Measurements from ENCODE around the gene FAM107A. TPM values are rescaled to one million over a fixed set of nuclear protein-coding genes. Genes with fewer than 3 reads are reported as not detected.

FAM107A gene
- total and polyA plus RNA-seq, 2 of the 13 experiments (the other 11 are each of a cell fraction or from before 2014, with no cell fraction given) = not detected

DNA sequence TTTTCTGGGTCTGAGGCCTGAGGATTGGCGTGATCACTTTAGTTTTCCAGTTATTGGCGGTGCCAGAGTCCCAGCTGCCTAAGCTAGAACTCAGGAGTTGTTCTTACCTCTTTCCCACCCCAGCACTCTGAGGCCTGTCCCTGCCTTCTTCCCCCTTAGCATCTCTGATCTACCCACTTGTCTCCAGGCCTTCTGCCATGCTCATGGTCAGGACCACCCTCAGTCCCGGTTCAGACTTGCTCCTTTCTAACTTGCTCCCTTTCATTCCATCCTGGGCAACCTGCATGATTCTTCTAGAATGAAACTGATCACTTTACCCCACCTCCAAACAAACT, 55.9 kb downstream of the FAM107A start:
- Histone ChIP-seq H3K4me2 (ENCODE audit: low read depth, low read length) (peak overlapping the region; percentile 77; the same call in 1 of the 2 replicates), H3K4me3 (replicated peaks in 1 of 3; ENCODE audit: insufficient read depth in 1 of 3, low read depth in 2 of 3, low read length in 3 of 3) (peak overlapping the region in 1 of 3 experiments; percentile 17; a peak in 1 of 6 replicates), H2AFZ (ENCODE audit: low read length) (no peak overlapping the region), H3K9ac (ENCODE audit: insufficient read depth, low read depth, low read length) (peak overlapping the region; percentile 24), H4K20me1 (ENCODE audit: insufficient read depth, low read length) (no peaks in the 10 kb centered on the region), H3K9me3 (ENCODE audit: low read length) (no peaks in the 10 kb centered on the region), H3K4me1 (ENCODE audit: insufficient read depth, low read length) (peaks cover 97% of the 10 kb centered on the region), H3K79me2 (ENCODE audit: insufficient read depth, low read length) (no peaks in the 10 kb centered on the region), H3K27ac (ENCODE audit: extremely low read length, insufficient read depth, low read length) (peak overlapping the region; percentile 88), H3K27me3 (ENCODE audit: control insufficient read depth in 1 of 2, insufficient read depth in 2 of 2, low read length in 2 of 2) (no peaks in the 10 kb centered on the region), H3K36me3 (replicated peaks in 1 of 2; ENCODE audit: control insufficient read depth in 1 of 2, insufficient read depth in 2 of 2, low read length in 2 of 2) (peaks cover 5 to 14% of the 10 kb centered on the region in 2 experiments)
- no peak for DNase-seq (ENCODE audit: low spot score)
- 93% methylated on average over 3 of the region's 3 CpGs for WGBS (ENCODE audit: low lambda C conversion rate)
- no peak for ATAC-seq
- ChIA-PET CTCF (ENCODE audit: low intra/inter-chr PET ratio, low total read pairs) (no interaction called here), POLR2A (interaction anchor here (0.7 to 3.0 kb wide), 3 partner anchors 8 to 30 kb away, joined by 3 to 16 read pairs (median 3); partner anchors contain the start of gene KCTD6)
- in situ Hi-C loops (cut with HindIII; ENCODE audit: extremely low pct_ligation_motif_present, low pct_unique_long_range_greater_than_20kb) (no loop called here), intact Hi-C loops (cut with micrococcal nuclease; ENCODE audit: unreplicated experiment) (loop anchor here (2.0 kb wide), 1 partner anchor 89 kb away; the partner anchor contains the start of gene PDHB)
- BruUV-seq (replicated peaks) = no TSS peak
- FAIRE-seq = no peak
- TF ChIP-seq ZNF451 (CRISPR knock-in tag; IDR thresholded peaks at IDR 0.05) (peak; percentile 21; the same call in 1 of the 2 replicates), ZNF781 (CRISPR knock-in tag; IDR thresholded peaks at IDR 0.05; ENCODE audit: borderline replicate concordance, not compliant biosample characterization) (peak; percentile 18), FOXC1 (CRISPR knock-in tag; IDR thresholded peaks at IDR 0.05; ENCODE audit: borderline replicate concordance) (peak; percentile 0; the same call in 1 of the 2 replicates), RNF2 (conservative IDR thresholded peaks at IDR 0.05; ENCODE audit: low read depth) (0 out of 2 replicates have a peak, but pooled peaks have one; percentile 3), ZNF772 (CRISPR knock-in tag; IDR thresholded peaks at IDR 0.05) (peak; percentile 1; the same call in 1 of the 2 replicates), ZNF607 (CRISPR knock-in tag; IDR thresholded peaks at IDR 0.05; ENCODE audit: borderline replicate concordance) (0 out of 2 replicates have a peak, but pooled peaks have one; percentile 19), NR2F2 (IDR thresholded peaks at IDR 0.05; ENCODE audit: borderline replicate concordance, low read depth) (0 out of 2 replicates have a peak, but pooled peaks have one; percentile 10), ZNF605 (CRISPR knock-in tag; IDR thresholded peaks at IDR 0.05) (0 out of 2 replicates have a peak, but pooled peaks have one; percentile 9), KDM4B (CRISPR knock-in tag; IDR thresholded peaks at IDR 0.05) (no peak), HDAC1 (CRISPR knock-in tag; IDR thresholded peaks at IDR 0.05) (0 out of 2 replicates have a peak, but pooled peaks have one; percentile 52), ZNF616 (CRISPR knock-in tag; IDR thresholded peaks at IDR 0.05; ENCODE audit: low read depth) (peak; percentile 11; the same call in 1 of the 2 replicates), ELF4 (CRISPR knock-in tag; IDR thresholded peaks at IDR 0.05; ENCODE audit: borderline replicate concordance) (no peak), MXD4 (CRISPR knock-in tag; IDR thresholded peaks at IDR 0.05) (0 out of 2 replicates have a peak, but pooled peaks have one; percentile 9)
- TF ChIP-seq, protein P1, sequence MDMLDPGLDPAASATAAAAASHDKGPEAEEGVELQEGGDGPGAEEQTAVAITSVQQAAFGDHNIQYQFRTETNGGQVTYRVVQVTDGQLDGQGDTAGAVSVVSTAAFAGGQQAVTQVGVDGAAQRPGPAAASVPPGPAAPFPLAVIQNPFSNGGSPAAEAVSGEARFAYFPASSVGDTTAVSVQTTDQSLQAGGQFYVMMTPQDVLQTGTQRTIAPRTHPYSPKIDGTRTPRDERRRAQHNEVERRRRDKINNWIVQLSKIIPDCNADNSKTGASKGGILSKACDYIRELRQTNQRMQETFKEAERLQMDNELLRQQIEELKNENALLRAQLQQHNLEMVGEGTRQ (IDR thresholded peaks at IDR 0.05; ENCODE audit: low read depth, low read length) = no peak
- TF ChIP-seq, protein P1 (CRISPR knock-in tag; IDR thresholded peaks at IDR 0.05; ENCODE audit: borderline replicate concordance) = peak; percentile 68; the same call in 1 of the 2 replicates
- TF ChIP-seq, protein P2, sequence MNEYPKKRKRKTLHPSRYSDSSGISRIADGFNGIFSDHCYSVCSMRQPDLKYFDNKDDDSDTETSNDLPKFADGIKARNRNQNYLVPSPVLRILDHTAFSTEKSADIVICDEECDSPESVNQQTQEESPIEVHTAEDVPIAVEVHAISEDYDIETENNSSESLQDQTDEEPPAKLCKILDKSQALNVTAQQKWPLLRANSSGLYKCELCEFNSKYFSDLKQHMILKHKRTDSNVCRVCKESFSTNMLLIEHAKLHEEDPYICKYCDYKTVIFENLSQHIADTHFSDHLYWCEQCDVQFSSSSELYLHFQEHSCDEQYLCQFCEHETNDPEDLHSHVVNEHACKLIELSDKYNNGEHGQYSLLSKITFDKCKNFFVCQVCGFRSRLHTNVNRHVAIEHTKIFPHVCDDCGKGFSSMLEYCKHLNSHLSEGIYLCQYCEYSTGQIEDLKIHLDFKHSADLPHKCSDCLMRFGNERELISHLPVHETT (CRISPR knock-in tag; conservative IDR thresholded peaks at IDR 0.05) = no peak
- TF ChIP-seq, protein P3, sequence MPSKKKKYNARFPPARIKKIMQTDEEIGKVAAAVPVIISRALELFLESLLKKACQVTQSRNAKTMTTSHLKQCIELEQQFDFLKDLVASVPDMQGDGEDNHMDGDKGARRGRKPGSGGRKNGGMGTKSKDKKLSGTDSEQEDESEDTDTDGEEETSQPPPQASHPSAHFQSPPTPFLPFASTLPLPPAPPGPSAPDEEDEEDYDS (CRISPR knock-in tag; IDR thresholded peaks at IDR 0.05) = 0 out of 2 replicates have a peak, but pooled peaks have one; percentile 1
- TF ChIP-seq, protein P4, sequence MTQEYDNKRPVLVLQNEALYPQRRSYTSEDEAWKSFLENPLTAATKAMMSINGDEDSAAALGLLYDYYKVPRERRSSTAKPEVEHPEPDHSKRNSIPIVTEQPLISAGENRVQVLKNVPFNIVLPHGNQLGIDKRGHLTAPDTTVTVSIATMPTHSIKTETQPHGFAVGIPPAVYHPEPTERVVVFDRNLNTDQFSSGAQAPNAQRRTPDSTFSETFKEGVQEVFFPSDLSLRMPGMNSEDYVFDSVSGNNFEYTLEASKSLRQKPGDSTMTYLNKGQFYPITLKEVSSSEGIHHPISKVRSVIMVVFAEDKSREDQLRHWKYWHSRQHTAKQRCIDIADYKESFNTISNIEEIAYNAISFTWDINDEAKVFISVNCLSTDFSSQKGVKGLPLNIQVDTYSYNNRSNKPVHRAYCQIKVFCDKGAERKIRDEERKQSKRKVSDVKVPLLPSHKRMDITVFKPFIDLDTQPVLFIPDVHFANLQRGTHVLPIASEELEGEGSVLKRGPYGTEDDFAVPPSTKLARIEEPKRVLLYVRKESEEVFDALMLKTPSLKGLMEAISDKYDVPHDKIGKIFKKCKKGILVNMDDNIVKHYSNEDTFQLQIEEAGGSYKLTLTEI (CRISPR knock-in tag; conservative IDR thresholded peaks at IDR 0.05) = no peak

Measured in HepG2 (cell line).